K562 (cell line): ENCODE measurements around the gene HCN1. TPM values are rescaled to one million over a fixed set of nuclear protein-coding genes. Genes with fewer than 3 reads are reported as not detected.
A peak's percentile ranks its signal among the peaks of the same experiment; 100 is the strongest.

Experiments used
- ATAC-seq: fragments of 200-7000 bp; cut with Tn5 transposase; 3 replicates; pipeline ENCODE4 v1.9.1; 2020; ENCODE audit warnings: moderate library complexity
- BruUV-seq: library from RNA; stranded (reverse); fragments of 400-500 nt; replicated peaks from 2 replicates; lab custom pipeline; 2021; lab: Mats Ljungman, UMichigan
- CTCF ChIA-PET: fragments of 300-600 bp; formaldehyde crosslinking; extraction: SDS; loops from one replicate; lab custom pipeline; 2021; ENCODE audit warnings: low intra/inter-chr PET ratio; lab: Yijun Ruan, JAX
- POLR2A ChIA-PET: fragments of 300-600, 350-650 bp; sonication (Branson Sonifier 250); formaldehyde crosslinking; extraction: SDS; loops from one replicate; lab custom pipeline; 2021; ENCODE audit warnings: antibody characterized with exemption, inconsistent platforms; lab: Yijun Ruan, JAX
- DNase-seq, 4 experiments: peaks; one replicate each; pipeline versions ENCODE4 v3.0.0 to v3.0.0-alpha.2; 2011 to 2018; ENCODE audit warnings: low spot score in 3 of 4, mixed read lengths in 3 of 4; ENCODE audit errors: extremely low read depth in 1 of 4
- FAIRE-seq: peaks from 2 replicates; lab custom pipeline; 2011; peaks lifted over from hg19 to GRCh38; lab: Jason Lieb, UNC
- H2AFZ ChIP-seq: 2 replicates; pipeline ENCODE4 v1.6.0; 2011; ENCODE audit warnings: low read depth, low read length, control low read depth, inconsistent platforms
- H3K27ac ChIP-seq: fragments of 200-600 bp; 3 replicates; pipeline ENCODE4 v1.8.0; 2011; ENCODE audit warnings: low read depth, mild to moderate bottlenecking, control low read depth, inconsistent platforms, low read length, moderate library complexity, mixed read lengths; ENCODE audit errors: extremely low read depth
- H3K27me3 ChIP-seq, 2 experiments: fragments of 300-600 bp in 1 of 2; 2 replicates in 1 of 2; 3 replicates in 1 of 2; pipeline versions ENCODE4 v1.6.0 to v1.8.0; 2011; ENCODE audit warnings: inconsistent platforms in 2 of 2, low read length in 2 of 2, mild to moderate bottlenecking in 1 of 2, mixed read lengths in 1 of 2, moderate library complexity in 1 of 2; ENCODE audit not compliant: control insufficient read depth in 2 of 2, insufficient read depth in 2 of 2
- H3K36me3 ChIP-seq: fragments of 300-600 bp; 3 replicates; pipeline ENCODE4 v1.8.0; 2011; ENCODE audit warnings: mild to moderate bottlenecking, low read length, inconsistent platforms; ENCODE audit not compliant: control insufficient read depth, insufficient read depth
- H3K4me1 ChIP-seq, 2 experiments: fragments of 200-600 bp in 1 of 2; replicated peaks in 1 of 2; 2 replicates in 1 of 2; 3 replicates in 1 of 2; pipeline versions ENCODE4 v1.5.1 to v1.8.0; 2011; ENCODE audit warnings: inconsistent platforms in 2 of 2, low read length in 2 of 2, mild to moderate bottlenecking in 1 of 2, mixed read lengths in 1 of 2, moderate library complexity in 1 of 2; ENCODE audit not compliant: control insufficient read depth in 2 of 2, insufficient read depth in 2 of 2
- H3K4me2 ChIP-seq: 2 replicates; pipeline ENCODE4 v1.6.1; 2011; ENCODE audit warnings: low read length, control low read depth, inconsistent platforms, mixed read lengths; ENCODE audit not compliant: insufficient read depth
- H3K4me3 ChIP-seq: fragments of 200-600 bp; sonication (generic), shearing (Covaris generic); 2 replicates; pipeline ENCODE4 v1.5.1; 2016; ENCODE audit warnings: control low read depth, inconsistent platforms
- H3K79me2 ChIP-seq: fragments of 200-600 bp; 3 replicates; pipeline ENCODE4 v1.8.0; 2011; ENCODE audit warnings: low read length, inconsistent platforms; ENCODE audit not compliant: control insufficient read depth, insufficient read depth
- H3K9ac ChIP-seq, 2 experiments: 2 replicates each; pipeline versions ENCODE4 v1.6.0 to v1.6.1; 2011; ENCODE audit warnings: low read depth in 2 of 2, low read length in 2 of 2, control low read depth in 1 of 2, inconsistent platforms in 1 of 2, mild to moderate bottlenecking in 1 of 2, mixed read lengths in 1 of 2; ENCODE audit not compliant: insufficient read depth in 1 of 2
- H3K9me1 ChIP-seq: one replicate; pipeline ENCODE4 v1.6.0; 2011; ENCODE audit warnings: inconsistent platforms, mild to moderate bottlenecking, low read length, moderate library complexity; ENCODE audit not compliant: control insufficient read depth, insufficient read depth
- H3K9me3 ChIP-seq: replicated peaks from 2 replicates; pipeline ENCODE4 v1.5.1; 2011; ENCODE audit warnings: low read depth, low read length, inconsistent platforms; ENCODE audit not compliant: control insufficient read depth, insufficient read depth
- H4K20me1 ChIP-seq: replicated peaks from 2 replicates; pipeline ENCODE4 v1.6.1; 2011; ENCODE audit warnings: low read length, inconsistent platforms, mixed read lengths; ENCODE audit not compliant: control insufficient read depth, insufficient read depth
- C11orf30 ChIP-seq: fragments of 450-650 bp; IDR thresholded peaks from 2 replicates; pipeline ENCODE4 v1.6.1; 2016; ENCODE audit warnings: low read depth, mild to moderate bottlenecking
- CREB5 ChIP-seq: fragments of 250-450 bp; sonication (Bioruptor Pico); IDR thresholded peaks from 2 replicates; pipeline ENCODE4 v1.5.0; 2020; ENCODE audit warnings: mild to moderate bottlenecking
- GMEB1 ChIP-seq: fragments of 250-450 bp; sonication (Bioruptor Pico); IDR thresholded peaks from 2 replicates; pipeline ENCODE4 v1.4.0; 2020; ENCODE audit warnings: mild to moderate bottlenecking
- MAFF ChIP-seq: IDR thresholded peaks from 2 replicates; pipeline ENCODE4 v1.6.1; 2012; ENCODE audit warnings: low read length, improper control_type of control experiment
- MAFG ChIP-seq: fragments of 450-650 bp; conservative IDR thresholded peaks from 2 replicates; pipeline ENCODE4 v1.6.1; 2016; ENCODE audit warnings: missing genetic modification characterization, missing compliant biosample characterization
- MAFK ChIP-seq: IDR thresholded peaks from 2 replicates; pipeline ENCODE4 v1.6.1; 2011; ENCODE audit warnings: low read length, improper control_type of control experiment
- NFE2 ChIP-seq: IDR thresholded peaks from 2 replicates; pipeline ENCODE4 v1.6.1; 2014; ENCODE audit warnings: antibody characterized with exemption, low read depth
- NFE2L1 ChIP-seq: fragments of 450-650 bp; IDR thresholded peaks from 2 replicates; pipeline ENCODE4 v1.6.1; 2016; ENCODE audit warnings: missing genetic modification characterization, low read depth, mild to moderate bottlenecking, missing compliant biosample characterization, moderate library complexity, borderline replicate concordance
- ZNF316 ChIP-seq: fragments of 450-650 bp; IDR thresholded peaks from 2 replicates; pipeline ENCODE4 v1.6.1; 2016
- in situ Hi-C: fragments of 300-500 bp; cut with MboI; formaldehyde crosslinking; loops from 4 replicates; pipeline ENCODE4 v1.15.0; 2018; ENCODE audit warnings: inconsistent platforms, mixed read lengths
- intact Hi-C: fragments of 100-400 bp; cut with micrococcal nuclease; formaldehyde crosslinking; loops from 2 replicates; pipeline ENCODE4 v1.14.2; 2022
- polyA plus RNA-seq, 8 experiments: library from polyadenylated mRNA; depleted of rRNA in 4 of 8; stranded (reverse) in 5 of 8; unstranded in 3 of 8; fragments of >200 nt; fragmentation: Nextera tagmentation in 2 of 8; fragmentation: Illumina TruSeq in 1 of 8; extraction: Ambion mirVana in 2 of 8; extraction: Trizol in 1 of 8; gene quantifications; 2 replicates each; pipeline versions ENCODE4 v1.2.1 to v1.2.3, GENCODE V29; 2011 to 2014; ENCODE audit warnings: inconsistent platforms in 1 of 8, missing spikeins in 1 of 8
- total RNA-seq, 7 experiments: library from RNA; depleted of rRNA in 6 of 7; stranded (reverse); fragments of >200 nt in 6 of 7; fragmentation: Illumina TruSeq in 2 of 7; extraction: Trizol in 2 of 7; gene quantifications; 2 replicates each; pipeline versions ENCODE4 v1.2.1 to v1.2.3, GENCODE V29; 2011 to 2021; ENCODE audit warnings: low replicate concordance in 1 of 7

Gene HCN1
- total and polyA plus RNA-seq, 9 of the 15 experiments (the other 6 are each of a cell fraction or from before 2014, with no cell fraction given): not detected

GRCh38 chr5:45622365-45622764, 73.8 kb downstream of the HCN1 start:
- ChIA-PET POLR2A (no interaction called here), CTCF (no interaction called here)
- Histone ChIP-seq H2AFZ (no peak overlapping the region), H3K27ac (no peak overlapping the region), H3K9ac (no peak overlapping the region), H3K4me1 (no peaks in the 10 kb centered on the region), H3K9me3 (peaks cover 2% of the 10 kb centered on the region; the same call in 1 of the 2 replicates), H3K4me3 (no peak overlapping the region), H3K4me2 (no peak overlapping the region), H3K36me3 (no peaks in the 10 kb centered on the region), H4K20me1 (no peaks in the 10 kb centered on the region), H3K9me1 (no peaks in the 10 kb centered on the region), H3K79me2 (no peaks in the 10 kb centered on the region), H3K27me3 (no peaks in the 10 kb centered on the region)
- no peak for FAIRE-seq
- no peak for ATAC-seq
- in situ Hi-C loops (no loop called here), intact Hi-C loops (no loop called here)
- DNase-seq: no peak
- no TSS peak for BruUV-seq
- peak; percentile 64 for TF ChIP-seq MAFK
- TF ChIP-seq C11orf30: peak; percentile 40; the same call in 1 of the 2 replicates
- no peak for TF ChIP-seq CREB5
- TF ChIP-seq NFE2L1: peak; percentile 7; the same call in 1 of the 2 replicates
- peak; percentile 68 for TF ChIP-seq MAFF
- TF ChIP-seq MAFG (tag): peak; percentile 75
- 0 out of 2 replicates have a peak, but pooled peaks have one; percentile 18 for TF ChIP-seq NFE2
- no peak for TF ChIP-seq GMEB1
- TF ChIP-seq ZNF316: peak; percentile 65
